Measurements from ENCODE around the gene MED26. TPM values are rescaled to one million over a fixed set of nuclear protein-coding genes. Genes with fewer than 3 reads are reported as not detected.

Gene MED26
- total and polyA plus RNA-seq, 2 of the 13 experiments (the other 11 are each of a cell fraction or from before 2014, with no cell fraction given) = 3.5 to 3.8 TPM

- TF ChIP-seq, protein P1, sequence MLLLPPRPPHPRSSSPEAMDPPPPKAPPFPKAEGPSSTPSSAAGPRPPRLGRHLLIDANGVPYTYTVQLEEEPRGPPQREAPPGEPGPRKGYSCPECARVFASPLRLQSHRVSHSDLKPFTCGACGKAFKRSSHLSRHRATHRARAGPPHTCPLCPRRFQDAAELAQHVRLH (CRISPR knock-in tag; IDR thresholded peaks at IDR 0.05; ENCODE audit: borderline replicate concordance, low read depth) = no peak
- no peak for TF ChIP-seq RBAK (CRISPR knock-in tag; IDR thresholded peaks at IDR 0.05)
- TF ChIP-seq TBX3 (IDR thresholded peaks at IDR 0.05; ENCODE audit: borderline replicate concordance) = no peak
- TF ChIP-seq BCL6 (CRISPR knock-in tag; IDR thresholded peaks at IDR 0.05) = no peak
- no peak for TF ChIP-seq PRMT3 (CRISPR knock-in tag; IDR thresholded peaks at IDR 0.05; ENCODE audit: borderline replicate concordance, low read depth)
- TF ChIP-seq, protein P2, sequence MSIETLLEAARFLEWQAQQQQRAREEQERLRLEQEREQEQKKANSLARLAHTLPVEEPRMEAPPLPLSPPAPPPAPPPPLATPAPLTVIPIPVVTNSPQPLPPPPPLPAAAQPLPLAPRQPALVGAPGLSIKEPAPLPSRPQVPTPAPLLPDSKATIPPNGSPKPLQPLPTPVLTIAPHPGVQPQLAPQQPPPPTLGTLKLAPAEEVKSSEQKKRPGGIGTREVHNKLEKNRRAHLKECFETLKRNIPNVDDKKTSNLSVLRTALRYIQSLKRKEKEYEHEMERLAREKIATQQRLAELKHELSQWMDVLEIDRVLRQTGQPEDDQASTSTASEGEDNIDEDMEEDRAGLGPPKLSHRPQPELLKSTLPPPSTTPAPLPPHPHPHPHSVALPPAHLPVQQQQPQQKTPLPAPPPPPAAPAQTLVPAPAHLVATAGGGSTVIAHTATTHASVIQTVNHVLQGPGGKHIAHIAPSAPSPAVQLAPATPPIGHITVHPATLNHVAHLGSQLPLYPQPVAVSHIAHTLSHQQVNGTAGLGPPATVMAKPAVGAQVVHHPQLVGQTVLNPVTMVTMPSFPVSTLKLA (IDR thresholded peaks at IDR 0.05) = no peak
- TF ChIP-seq PAXIP1 (CRISPR knock-in tag; conservative IDR thresholded peaks at IDR 0.05) = peak; percentile 66
- TF ChIP-seq ZNF484 (CRISPR knock-in tag; IDR thresholded peaks at IDR 0.05; ENCODE audit: borderline replicate concordance, low read depth) = no peak
- TF ChIP-seq FOXM1 (CRISPR knock-in tag; IDR thresholded peaks at IDR 0.05) = no peak
- TF ChIP-seq, protein P3, sequence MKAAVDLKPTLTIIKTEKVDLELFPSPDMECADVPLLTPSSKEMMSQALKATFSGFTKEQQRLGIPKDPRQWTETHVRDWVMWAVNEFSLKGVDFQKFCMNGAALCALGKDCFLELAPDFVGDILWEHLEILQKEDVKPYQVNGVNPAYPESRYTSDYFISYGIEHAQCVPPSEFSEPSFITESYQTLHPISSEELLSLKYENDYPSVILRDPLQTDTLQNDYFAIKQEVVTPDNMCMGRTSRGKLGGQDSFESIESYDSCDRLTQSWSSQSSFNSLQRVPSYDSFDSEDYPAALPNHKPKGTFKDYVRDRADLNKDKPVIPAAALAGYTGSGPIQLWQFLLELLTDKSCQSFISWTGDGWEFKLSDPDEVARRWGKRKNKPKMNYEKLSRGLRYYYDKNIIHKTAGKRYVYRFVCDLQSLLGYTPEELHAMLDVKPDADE (CRISPR knock-in tag; IDR thresholded peaks at IDR 0.05) = no peak
- no peak for TF ChIP-seq ZNF510 (CRISPR knock-in tag; IDR thresholded peaks at IDR 0.05; ENCODE audit: low read depth)
- TF ChIP-seq ZNF17 (CRISPR knock-in tag; IDR thresholded peaks at IDR 0.05) = no peak
- peak; percentile 54; the same call in 1 of the 2 replicates for TF ChIP-seq MXD3 (CRISPR knock-in tag; IDR thresholded peaks at IDR 0.05)
- peak; percentile 70; the same call in 1 of the 2 replicates for TF ChIP-seq ZNF431 (CRISPR knock-in tag; IDR thresholded peaks at IDR 0.05; ENCODE audit: borderline replicate concordance, low read depth)
- no peak; the same call in 1 of the 2 replicates for TF ChIP-seq ZNF317 (CRISPR knock-in tag; IDR thresholded peaks at IDR 0.05)
- TF ChIP-seq RBFOX2 (IDR thresholded peaks at IDR 0.05; ENCODE audit: low read depth, low read length) = peak; percentile 82
- TF ChIP-seq SNAPC2 (CRISPR knock-in tag; IDR thresholded peaks at IDR 0.05) = peak; percentile 40; the same call in 1 of the 2 replicates
- TF ChIP-seq SYNCRIP (IDR thresholded peaks at IDR 0.05; ENCODE audit: insufficient read depth, low read depth, low read length) = no peak
- no peak for TF ChIP-seq ZNF878 (CRISPR knock-in tag; IDR thresholded peaks at IDR 0.05)
- 0 out of 2 replicates have a peak, but pooled peaks have one; percentile 54 for TF ChIP-seq ISX (CRISPR knock-in tag; conservative IDR thresholded peaks at IDR 0.05)
- peak; percentile 10; the same call in 1 of the 2 replicates for TF ChIP-seq CAMTA2 (CRISPR knock-in tag; IDR thresholded peaks at IDR 0.05; ENCODE audit: borderline replicate concordance)
- TF ChIP-seq FOSL1 (CRISPR knock-in tag; IDR thresholded peaks at IDR 0.05; ENCODE audit: borderline replicate concordance) = no peak
Observed at GRCh38 chr19:16628183-16628983, at the start of gene MED26 (continued).
